ENCODE results near the gene DCC. TPM values are rescaled to one million over a fixed set of nuclear protein-coding genes. Genes with fewer than 3 reads are reported as not detected.

Gene DCC
- total and polyA plus RNA-seq, 2 donors from 2014 or later, result 3.9 TPM; not detected in 1

- Histone ChIP-seq H3K9me3 (ENCODE audit: control insufficient read depth in 2 of 3, insufficient read depth in 1 of 3, low read length in 3 of 3) (no peaks in the 10 kb centered on the region), H3K9ac (ENCODE audit: low read length in 3 of 3) (no peak overlapping the region), H3K27ac (ENCODE audit: low read depth in 2 of 2, low read length in 2 of 2) (no peak overlapping the region), H3K27me3 (ENCODE audit: control insufficient read depth, insufficient read depth, low read length) (no peaks in the 10 kb centered on the region), H3K4me1 (ENCODE audit: control insufficient read depth in 2 of 3, insufficient read depth in 2 of 3, low read depth in 1 of 3, low read length in 3 of 3) (no peaks in the 10 kb centered on the region), H3K4me3 (ENCODE audit: low read length in 3 of 3) (no peak overlapping the region), H3K36me3 (ENCODE audit: control insufficient read depth in 2 of 3, insufficient read depth in 3 of 3, low read length in 3 of 3) (no peaks in the 10 kb centered on the region)
- FAIRE-seq (no peak), DNase-seq (no peak)
- intact Hi-C loops (cut with DNase I), result no loop called here
- TF ChIP-seq, protein P1, sequence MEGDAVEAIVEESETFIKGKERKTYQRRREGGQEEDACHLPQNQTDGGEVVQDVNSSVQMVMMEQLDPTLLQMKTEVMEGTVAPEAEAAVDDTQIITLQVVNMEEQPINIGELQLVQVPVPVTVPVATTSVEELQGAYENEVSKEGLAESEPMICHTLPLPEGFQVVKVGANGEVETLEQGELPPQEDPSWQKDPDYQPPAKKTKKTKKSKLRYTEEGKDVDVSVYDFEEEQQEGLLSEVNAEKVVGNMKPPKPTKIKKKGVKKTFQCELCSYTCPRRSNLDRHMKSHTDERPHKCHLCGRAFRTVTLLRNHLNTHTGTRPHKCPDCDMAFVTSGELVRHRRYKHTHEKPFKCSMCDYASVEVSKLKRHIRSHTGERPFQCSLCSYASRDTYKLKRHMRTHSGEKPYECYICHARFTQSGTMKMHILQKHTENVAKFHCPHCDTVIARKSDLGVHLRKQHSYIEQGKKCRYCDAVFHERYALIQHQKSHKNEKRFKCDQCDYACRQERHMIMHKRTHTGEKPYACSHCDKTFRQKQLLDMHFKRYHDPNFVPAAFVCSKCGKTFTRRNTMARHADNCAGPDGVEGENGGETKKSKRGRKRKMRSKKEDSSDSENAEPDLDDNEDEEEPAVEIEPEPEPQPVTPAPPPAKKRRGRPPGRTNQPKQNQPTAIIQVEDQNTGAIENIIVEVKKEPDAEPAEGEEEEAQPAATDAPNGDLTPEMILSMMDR (IDR thresholded peaks at IDR 0.05; ENCODE audit: borderline replicate concordance, extremely low read depth, insufficient read depth), result no peak
Observed at GRCh38 chr18:52812834-52813233, 472.8 kb downstream of the DCC start.

DNA sequence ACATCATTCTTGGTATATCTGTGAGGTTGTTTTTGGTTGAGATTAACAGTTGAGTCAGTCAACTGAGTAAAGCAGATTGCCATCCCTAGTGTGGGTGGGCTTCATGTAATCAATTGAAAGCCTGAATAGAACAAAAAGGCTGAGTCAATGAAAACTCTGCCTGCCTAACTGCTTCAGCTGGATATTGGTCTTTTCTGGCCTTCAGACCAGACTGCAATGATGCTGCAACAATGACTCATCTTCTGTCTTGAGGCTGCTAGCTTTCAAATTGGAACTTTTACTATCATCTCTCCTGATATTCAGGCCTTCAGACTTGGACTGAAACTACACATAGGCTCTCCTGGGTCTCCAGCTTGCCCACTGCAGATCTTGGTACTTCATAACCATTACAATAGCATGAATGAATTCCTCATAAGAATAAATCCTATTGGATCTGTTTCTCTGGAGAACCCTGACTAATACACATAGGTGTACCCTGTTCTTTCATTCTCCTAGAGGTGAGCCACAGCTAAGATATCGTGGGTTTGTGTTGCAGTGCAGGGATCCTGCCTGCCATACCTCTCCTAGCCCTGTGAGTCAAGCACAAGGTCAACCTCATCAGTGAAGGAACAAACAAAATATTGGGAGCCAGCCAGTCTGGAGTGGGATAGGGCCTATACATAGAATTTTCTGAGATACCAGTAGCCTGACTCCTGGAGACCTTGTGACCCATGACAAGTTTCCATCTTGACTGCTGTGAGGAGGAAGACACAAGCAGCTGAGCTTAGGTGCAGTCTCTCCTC lies 473.8 kb downstream of the DCC start:
- Histone ChIP-seq H3K27me3 (ENCODE audit: control insufficient read depth, insufficient read depth, low read length) (no peaks in the 10 kb centered on the region), H3K4me1 (ENCODE audit: control insufficient read depth in 2 of 3, insufficient read depth in 2 of 3, low read depth in 1 of 3, low read length in 3 of 3) (no peaks in the 10 kb centered on the region), H3K4me3 (ENCODE audit: low read length in 3 of 3) (no peak overlapping the region), H3K9me3 (ENCODE audit: control insufficient read depth in 2 of 3, insufficient read depth in 1 of 3, low read length in 3 of 3) (no peaks in the 10 kb centered on the region), H3K36me3 (ENCODE audit: control insufficient read depth in 2 of 3, insufficient read depth in 3 of 3, low read length in 3 of 3) (no peaks in the 10 kb centered on the region), H3K27ac (ENCODE audit: low read depth in 2 of 2, low read length in 2 of 2) (no peak overlapping the region), H3K9ac (ENCODE audit: low read length in 3 of 3) (no peak overlapping the region)
- intact Hi-C loops (cut with DNase I), result no loop called here
- DNase-seq, result no peak
- TF ChIP-seq, protein P1 (IDR thresholded peaks at IDR 0.05; ENCODE audit: borderline replicate concordance, extremely low read depth, insufficient read depth), result no peak
- no peak for FAIRE-seq

- Histone ChIP-seq H3K4me1 (ENCODE audit: control insufficient read depth in 2 of 3, insufficient read depth in 2 of 3, low read depth in 1 of 3, low read length in 3 of 3) (no peaks in the 10 kb centered on the region), H3K9me3 (ENCODE audit: control insufficient read depth in 2 of 3, insufficient read depth in 1 of 3, low read length in 3 of 3) (no peaks in the 10 kb centered on the region), H3K9ac (ENCODE audit: low read length in 3 of 3) (no peak overlapping the region), H3K27ac (ENCODE audit: low read depth in 2 of 2, low read length in 2 of 2) (no peak overlapping the region), H3K36me3 (ENCODE audit: control insufficient read depth in 2 of 3, insufficient read depth in 3 of 3, low read length in 3 of 3) (no peaks in the 10 kb centered on the region), H3K4me3 (ENCODE audit: low read length in 3 of 3) (no peak overlapping the region), H3K27me3 (ENCODE audit: control insufficient read depth, insufficient read depth, low read length) (no peaks in the 10 kb centered on the region)
- intact Hi-C loops (cut with DNase I), result no loop called here
- no peak for DNase-seq
- TF ChIP-seq, protein P1 (IDR thresholded peaks at IDR 0.05; ENCODE audit: borderline replicate concordance, extremely low read depth, insufficient read depth), result no peak
- no peak for FAIRE-seq
Observed at GRCh38 chr18:52815651-52816050, 475.7 kb downstream of the DCC start.

All from kidney (tissue), 14 donors.